ENCODE data around the gene LRRD1.

DNA sequence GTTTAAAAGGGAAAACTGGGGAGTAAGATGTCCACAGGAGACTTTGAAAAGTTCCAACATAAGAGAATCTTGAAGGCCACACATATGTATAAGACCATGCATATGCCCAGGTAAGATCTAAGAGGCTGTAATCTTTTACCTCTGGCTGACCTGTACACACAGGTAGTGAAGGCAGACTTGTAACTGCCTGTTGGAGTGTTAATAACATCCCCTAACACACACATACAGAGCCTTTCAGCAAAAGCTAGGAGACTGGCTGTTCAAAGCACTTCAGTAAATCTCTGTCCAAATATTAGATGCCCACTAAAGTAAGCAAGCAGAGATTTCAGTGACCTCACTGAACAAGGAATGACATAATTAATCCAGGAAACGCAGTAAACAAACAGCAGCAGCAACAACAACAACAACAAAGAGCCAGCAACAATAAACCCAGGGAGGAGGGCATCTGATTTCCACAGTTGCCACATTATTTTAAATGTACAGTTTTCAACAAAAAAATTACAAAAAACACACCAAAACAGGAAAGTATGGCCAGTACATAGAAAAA is 59.7 kb downstream of the LRRD1 start:
- TF ChIP-seq, protein P1, sequence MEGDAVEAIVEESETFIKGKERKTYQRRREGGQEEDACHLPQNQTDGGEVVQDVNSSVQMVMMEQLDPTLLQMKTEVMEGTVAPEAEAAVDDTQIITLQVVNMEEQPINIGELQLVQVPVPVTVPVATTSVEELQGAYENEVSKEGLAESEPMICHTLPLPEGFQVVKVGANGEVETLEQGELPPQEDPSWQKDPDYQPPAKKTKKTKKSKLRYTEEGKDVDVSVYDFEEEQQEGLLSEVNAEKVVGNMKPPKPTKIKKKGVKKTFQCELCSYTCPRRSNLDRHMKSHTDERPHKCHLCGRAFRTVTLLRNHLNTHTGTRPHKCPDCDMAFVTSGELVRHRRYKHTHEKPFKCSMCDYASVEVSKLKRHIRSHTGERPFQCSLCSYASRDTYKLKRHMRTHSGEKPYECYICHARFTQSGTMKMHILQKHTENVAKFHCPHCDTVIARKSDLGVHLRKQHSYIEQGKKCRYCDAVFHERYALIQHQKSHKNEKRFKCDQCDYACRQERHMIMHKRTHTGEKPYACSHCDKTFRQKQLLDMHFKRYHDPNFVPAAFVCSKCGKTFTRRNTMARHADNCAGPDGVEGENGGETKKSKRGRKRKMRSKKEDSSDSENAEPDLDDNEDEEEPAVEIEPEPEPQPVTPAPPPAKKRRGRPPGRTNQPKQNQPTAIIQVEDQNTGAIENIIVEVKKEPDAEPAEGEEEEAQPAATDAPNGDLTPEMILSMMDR (IDR thresholded peaks at IDR 0.05): no peak
- TF ChIP-seq POLR2A (IDR thresholded peaks at IDR 0.05): no peak
